Measurements from ENCODE around the gene HPCAL1. TPM values are rescaled to one million over a fixed set of nuclear protein-coding genes. Genes with fewer than 3 reads are reported as not detected.
A peak's percentile ranks its signal among the peaks of the same experiment; 100 is the strongest.

HPCAL1 gene
- total and polyA plus RNA-seq, 10 of the 15 experiments (the other 5 are each of a cell fraction or from before 2014, with no cell fraction given), result 0.40 to 12.8 (median 7.9) TPM

DNA sequence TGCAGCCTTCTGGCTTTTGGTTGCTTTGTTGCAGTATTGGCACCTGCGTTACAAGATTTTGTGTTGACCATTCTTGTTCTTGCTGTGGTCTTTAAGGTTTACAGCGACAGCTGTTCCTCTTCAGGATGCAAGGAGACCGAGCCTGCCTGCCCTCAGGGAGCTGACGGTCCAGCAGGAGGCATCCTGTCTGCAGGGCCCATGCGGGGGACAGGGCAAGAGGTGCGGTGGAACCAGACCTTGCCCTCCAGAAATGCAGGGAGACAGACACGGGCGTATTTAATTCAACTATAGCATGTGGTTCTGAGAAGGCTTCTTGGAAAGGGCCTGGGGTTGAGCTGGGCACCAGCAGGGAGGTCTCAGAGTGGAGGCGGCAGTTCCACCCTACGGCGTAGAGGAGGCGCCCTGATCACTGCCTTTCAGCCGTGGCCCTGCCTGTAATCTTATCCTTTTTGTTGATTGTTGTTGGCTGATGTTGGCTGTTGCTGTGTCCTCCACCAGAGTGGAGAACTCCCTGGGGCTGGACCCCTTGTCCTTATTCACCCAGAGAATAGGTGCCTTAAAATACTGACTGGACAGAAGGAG is 71.7 kb downstream of the HPCAL1 start:
- no peaks in the 10 kb centered on the region for H3K9me3 ChIP-seq (replicated peaks; ENCODE audit: control insufficient read depth, insufficient read depth, low read length)
- 75% methylated on average over 13 of the region's 13 CpGs for WGBS (ENCODE audit: insufficient coverage, insufficient replicate concordance, low lambda C conversion rate, missing lambda C conversion rate)
- peaks cover 24% of the 10 kb centered on the region for H3K4me1 ChIP-seq (ENCODE audit: control insufficient read depth, insufficient read depth, low read length)
- in situ Hi-C loops (cut with MboI) (no loop called here), intact Hi-C loops (cut with micrococcal nuclease; ENCODE audit: unreplicated experiment) (no loop called here)
- H3K27me3 ChIP-seq (replicated peaks in 1 of 2; ENCODE audit: control insufficient read depth in 2 of 2, insufficient read depth in 2 of 2, low read length in 1 of 2), result no peaks in the 10 kb centered on the region
- H3K79me2 ChIP-seq (ENCODE audit: control insufficient read depth, insufficient read depth, low read length), result no peaks in the 10 kb centered on the region
- no peaks in the 10 kb centered on the region for H4K20me1 ChIP-seq (ENCODE audit: control insufficient read depth, insufficient read depth)
- TF ChIP-seq ETV6 (conservative IDR thresholded peaks at IDR 0.05 in 1 of 2, IDR thresholded peaks at IDR 0.05 in 1 of 2; ENCODE audit: borderline replicate concordance in 1 of 2, low read depth in 1 of 2), result no peak
- TF ChIP-seq RELA (IDR thresholded peaks at IDR 0.05; ENCODE audit: borderline replicate concordance, partially characterized antibody), result no peak
- POLR2A ChIA-PET, result interaction anchor here (0.6 kb wide), 1 partner anchor 220 kb away, joined by 6 read pairs; no protein-coding TSS in a partner anchor
- no peak overlapping the region for H2AFZ ChIP-seq (ENCODE audit: control insufficient read depth, low read depth, low read length)
- no peaks in the 10 kb centered on the region for H3K36me3 ChIP-seq (ENCODE audit: control insufficient read depth in 2 of 2, insufficient read depth in 2 of 2, low read length in 1 of 2)
- H3K4me3 ChIP-seq, result no peak overlapping the region
- CTCF ChIA-PET, result interaction anchor here (0.7 to 2.1 kb wide), 4 partner anchors 33 to 60 kb away, joined by 3 to 13 read pairs (median 4); no protein-coding TSS in a partner anchor
- SMC1A ChIA-PET (ENCODE audit: uncharacterized antibody, unreplicated experiment), result interaction anchor here (1.0 to 2.4 kb wide), 3 partner anchors 35 to 61 kb away, joined by 3 to 17 read pairs (median 3); no protein-coding TSS in a partner anchor
- H3K4me2 ChIP-seq (ENCODE audit: control insufficient read depth, insufficient read depth), result no peak overlapping the region
- no peak overlapping the region for H3K9ac ChIP-seq (ENCODE audit: control insufficient read depth, insufficient read depth, low read length)
- FAIRE-seq (no peak), DNase-seq (ENCODE audit: low read depth, low spot score) (no peak), ATAC-seq (no peak)
- no TSS peak for BruUV-seq (replicated peaks)
- H3K27ac ChIP-seq (ENCODE audit: control insufficient read depth, insufficient read depth), result no peak overlapping the region
- RAD21 ChIA-PET (ENCODE audit: unreplicated experiment), result interaction anchor here (1.2 to 3.1 kb wide), 2 partner anchors 10 to 34 kb away, joined by 3 to 28 read pairs; no protein-coding TSS in a partner anchor

DNA sequence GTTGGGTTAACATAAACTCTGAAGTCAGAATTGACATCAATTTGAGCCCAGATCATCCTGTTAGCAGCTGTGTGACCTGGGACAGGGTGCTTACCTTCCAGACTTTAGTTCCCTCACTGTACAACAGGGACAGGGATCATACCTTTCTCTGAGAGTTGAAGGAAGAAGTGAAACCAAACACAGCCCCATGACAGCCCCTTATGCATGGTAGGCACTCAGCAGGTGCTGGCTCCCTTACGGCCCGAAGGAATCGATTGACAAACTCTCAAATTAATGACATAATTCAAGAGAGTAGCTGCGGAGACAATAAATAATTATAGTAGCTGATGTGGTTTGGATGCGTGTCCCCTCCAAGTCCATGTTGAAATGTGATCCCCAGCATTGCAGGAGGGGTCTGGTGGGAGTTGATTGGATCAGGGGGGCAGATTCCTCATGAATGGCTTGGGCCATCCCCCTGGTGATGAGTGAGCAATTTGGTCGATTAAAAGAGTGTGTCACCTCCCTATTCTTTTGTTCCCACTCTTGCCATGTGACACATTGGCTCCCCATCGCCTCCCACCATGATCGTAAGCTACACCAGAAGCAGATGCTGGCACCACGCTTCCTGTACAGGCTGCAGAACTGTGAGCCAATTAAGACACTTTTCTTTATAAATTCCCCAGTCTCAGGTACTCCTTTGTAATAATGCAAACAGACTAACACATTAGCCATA is 73.0 kb downstream of the HPCAL1 start:
- H2AFZ ChIP-seq (ENCODE audit: control insufficient read depth, low read depth, low read length), result no peak overlapping the region
- no peaks in the 10 kb centered on the region for H3K36me3 ChIP-seq (ENCODE audit: control insufficient read depth in 2 of 2, insufficient read depth in 2 of 2, low read length in 1 of 2)
- in situ Hi-C loops (cut with MboI) (no loop called here), intact Hi-C loops (cut with micrococcal nuclease; ENCODE audit: unreplicated experiment) (no loop called here)
- no peaks in the 10 kb centered on the region for H3K9me3 ChIP-seq (replicated peaks; ENCODE audit: control insufficient read depth, insufficient read depth, low read length)
- no peaks in the 10 kb centered on the region for H4K20me1 ChIP-seq (ENCODE audit: control insufficient read depth, insufficient read depth)
- ChIA-PET RAD21 (ENCODE audit: unreplicated experiment) (interaction anchor here (1.2 to 3.1 kb wide), 3 partner anchors 8 to 72 kb away, joined by 3 to 28 read pairs (median 6); no protein-coding TSS in a partner anchor), POLR2A (interaction anchor here (0.5 to 1.1 kb wide), 5 partner anchors 44 to 113 kb away, joined by 3 to 5 read pairs (median 4); no protein-coding TSS in a partner anchor), CTCF (interaction anchor here (0.6 to 2.1 kb wide), 6 partner anchors 9 to 70 kb away, joined by 3 to 13 read pairs (median 3); no protein-coding TSS in a partner anchor), SMC1A (ENCODE audit: uncharacterized antibody, unreplicated experiment) (interaction anchor here (0.6 to 2.4 kb wide), 5 partner anchors 10 to 60 kb away, joined by 3 to 17 read pairs (median 3); no protein-coding TSS in a partner anchor)
- no peak overlapping the region for H3K9ac ChIP-seq (ENCODE audit: control insufficient read depth, insufficient read depth, low read length)
- no TSS peak for BruUV-seq (replicated peaks)
- H3K4me3 ChIP-seq, result no peak overlapping the region
- 46% methylated on average over 9 of the region's 9 CpGs for WGBS (ENCODE audit: insufficient coverage, insufficient replicate concordance, low lambda C conversion rate, missing lambda C conversion rate)
- no peaks in the 10 kb centered on the region for H3K79me2 ChIP-seq (ENCODE audit: control insufficient read depth, insufficient read depth, low read length)
- peak overlapping the region; percentile 21 for H3K4me2 ChIP-seq (ENCODE audit: control insufficient read depth, insufficient read depth)
- no peak for DNase-seq (ENCODE audit: low read depth, low spot score)
- H3K27me3 ChIP-seq (replicated peaks in 1 of 2; ENCODE audit: control insufficient read depth in 2 of 2, insufficient read depth in 2 of 2, low read length in 1 of 2), result no peaks in the 10 kb centered on the region
- H3K4me1 ChIP-seq (ENCODE audit: control insufficient read depth, insufficient read depth, low read length), result peaks cover 30% of the 10 kb centered on the region
- FAIRE-seq, result peak; percentile 92
- ATAC-seq, result peak; percentile 74
- H3K27ac ChIP-seq (ENCODE audit: control insufficient read depth, insufficient read depth), result no peak overlapping the region
- no peak for TF ChIP-seq MYB (IDR thresholded peaks at IDR 0.05; ENCODE audit: borderline replicate concordance, low read depth, low read length)
- TF ChIP-seq GATAD2B (conservative IDR thresholded peaks at IDR 0.05; ENCODE audit: low read depth), result peak; percentile 29
- peak; percentile 32; the same call in 1 of the 2 replicates for TF ChIP-seq MTA2 (IDR thresholded peaks at IDR 0.05; ENCODE audit: low read depth)
- peak; percentile 52; the same call in 1 of the 2 replicates for TF ChIP-seq IKZF1 (conservative IDR thresholded peaks at IDR 0.05)
- TF ChIP-seq YBX1 (IDR thresholded peaks at IDR 0.05), result no peak
- TF ChIP-seq EED (IDR thresholded peaks at IDR 0.05; ENCODE audit: low read depth), result 0 out of 2 replicates have a peak, but pooled peaks have one; percentile 32
- TF ChIP-seq, protein P1, sequence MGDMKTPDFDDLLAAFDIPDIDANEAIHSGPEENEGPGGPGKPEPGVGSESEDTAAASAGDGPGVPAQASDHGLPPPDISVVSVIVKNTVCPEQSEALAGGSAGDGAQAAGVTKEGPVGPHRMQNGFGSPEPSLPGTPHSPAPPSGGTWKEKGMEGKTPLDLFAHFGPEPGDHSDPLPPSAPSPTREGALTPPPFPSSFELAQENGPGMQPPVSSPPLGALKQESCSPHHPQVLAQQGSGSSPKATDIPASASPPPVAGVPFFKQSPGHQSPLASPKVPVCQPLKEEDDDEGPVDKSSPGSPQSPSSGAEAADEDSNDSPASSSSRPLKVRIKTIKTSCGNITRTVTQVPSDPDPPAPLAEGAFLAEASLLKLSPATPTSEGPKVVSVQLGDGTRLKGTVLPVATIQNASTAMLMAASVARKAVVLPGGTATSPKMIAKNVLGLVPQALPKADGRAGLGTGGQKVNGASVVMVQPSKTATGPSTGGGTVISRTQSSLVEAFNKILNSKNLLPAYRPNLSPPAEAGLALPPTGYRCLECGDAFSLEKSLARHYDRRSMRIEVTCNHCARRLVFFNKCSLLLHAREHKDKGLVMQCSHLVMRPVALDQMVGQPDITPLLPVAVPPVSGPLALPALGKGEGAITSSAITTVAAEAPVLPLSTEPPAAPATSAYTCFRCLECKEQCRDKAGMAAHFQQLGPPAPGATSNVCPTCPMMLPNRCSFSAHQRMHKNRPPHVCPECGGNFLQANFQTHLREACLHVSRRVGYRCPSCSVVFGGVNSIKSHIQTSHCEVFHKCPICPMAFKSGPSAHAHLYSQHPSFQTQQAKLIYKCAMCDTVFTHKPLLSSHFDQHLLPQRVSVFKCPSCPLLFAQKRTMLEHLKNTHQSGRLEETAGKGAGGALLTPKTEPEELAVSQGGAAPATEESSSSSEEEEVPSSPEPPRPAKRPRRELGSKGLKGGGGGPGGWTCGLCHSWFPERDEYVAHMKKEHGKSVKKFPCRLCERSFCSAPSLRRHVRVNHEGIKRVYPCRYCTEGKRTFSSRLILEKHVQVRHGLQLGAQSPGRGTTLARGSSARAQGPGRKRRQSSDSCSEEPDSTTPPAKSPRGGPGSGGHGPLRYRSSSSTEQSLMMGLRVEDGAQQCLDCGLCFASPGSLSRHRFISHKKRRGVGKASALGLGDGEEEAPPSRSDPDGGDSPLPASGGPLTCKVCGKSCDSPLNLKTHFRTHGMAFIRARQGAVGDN (IDR thresholded peaks at IDR 0.05), result peak; percentile 55
- no peak for TF ChIP-seq RCOR1 (conservative IDR thresholded peaks at IDR 0.05; ENCODE audit: low read depth, low read length)
- TF ChIP-seq IKZF2 (IDR thresholded peaks at IDR 0.05), result peak; percentile 43 to 55; a peak in 1 of 4 replicates
